ENCODE results near the gene SLC38A6.

The SLC38A6 gene

GRCh38 chr14:61033054-61033453 lies 52.0 kb downstream of the SLC38A6 start:
- Histone ChIP-seq H3K4me3 (no peak overlapping the region), H3K27ac (no peak overlapping the region)
- no peak for TF ChIP-seq CTCF (IDR thresholded peaks at IDR 0.05)
- no peak for DNase-seq (ENCODE audit: low spot score)

GRCh38 chr14:61033855-61034254 lies 52.8 kb downstream of the SLC38A6 start:
- TF ChIP-seq CTCF (IDR thresholded peaks at IDR 0.05) = no peak
- DNase-seq (ENCODE audit: low spot score) = no peak
- Histone ChIP-seq H3K27ac (no peak overlapping the region), H3K4me3 (no peak overlapping the region)

- Histone ChIP-seq H3K4me3 (no peak overlapping the region), H3K27ac (no peak overlapping the region)
- no peak for DNase-seq (ENCODE audit: low spot score)
- no peak for TF ChIP-seq CTCF (IDR thresholded peaks at IDR 0.05)
These were observed 53.5 kb downstream of the SLC38A6 start for GRCh38 chr14:61034416-61035120.

- H3K4me3 ChIP-seq = no peak overlapping the region
These were observed 56.2 kb downstream of the SLC38A6 start for GRCh38 chr14:61037215-61037614.

GRCh38 chr14:61041704-61042103 lies 60.7 kb downstream of the SLC38A6 start:
- no peak for DNase-seq (ENCODE audit: low spot score)
- Histone ChIP-seq H3K4me3 (no peak overlapping the region), H3K27ac (no peak overlapping the region)
- TF ChIP-seq CTCF (IDR thresholded peaks at IDR 0.05) = no peak

More at GRCh38 chr14:61037215-61037614, 56.2 kb downstream of the SLC38A6 start:
- no peak for TF ChIP-seq CTCF (IDR thresholded peaks at IDR 0.05)
- no peak overlapping the region for H3K27ac ChIP-seq
- DNase-seq (ENCODE audit: low spot score) = no peak

- DNase-seq (ENCODE audit: low spot score) = no peak
- Histone ChIP-seq H3K27ac (no peak overlapping the region), H3K4me3 (no peak overlapping the region)
- TF ChIP-seq CTCF (IDR thresholded peaks at IDR 0.05) = no peak
These were observed 61.2 kb downstream of the SLC38A6 start for GRCh38 chr14:61042220-61042619.

- TF ChIP-seq CTCF (IDR thresholded peaks at IDR 0.05) = no peak
- Histone ChIP-seq H3K27ac (no peak overlapping the region), H3K4me3 (no peak overlapping the region)
- no peak for DNase-seq (ENCODE audit: low spot score)
These were observed 62.5 kb downstream of the SLC38A6 start for GRCh38 chr14:61043506-61043905.
